Ascending aorta (tissue), 2 donors: ENCODE measurements around the gene GNA15. TPM values are rescaled to one million over a fixed set of nuclear protein-coding genes. Genes with fewer than 3 reads are reported as not detected.
"Not testable (repeated sequence)": the region's sequence is repeated elsewhere in the genome, so short reads cannot be mapped to it uniquely, and the experiment has no call there.

Experiments
- DNase-seq, 2 donors: peaks; one replicate each; pipeline ENCODE4 v3.0.0-alpha.2; 2019; ENCODE audit warnings: low spot score in 2 of 2
- H3K27ac ChIP-seq, 2 donors: fragments of 200-600 bp; sonication (generic); one replicate each; pipeline ENCODE4 v1.5.1; 2016 to 2017; ENCODE audit warnings: mild to moderate bottlenecking in 1 of 2
- H3K27me3 ChIP-seq: fragments of 200-600 bp; sonication (generic); one replicate; pipeline ENCODE4 v1.5.1; 2017
- H3K36me3 ChIP-seq, 2 donors: fragments of 200-600 bp; sonication (generic); one replicate each; pipeline ENCODE4 v1.5.1; 2016
- H3K4me1 ChIP-seq, 2 donors: fragments of 200-600 bp; sonication (generic); one replicate each; pipeline ENCODE4 v1.5.1; 2016 to 2017; ENCODE audit warnings: mild to moderate bottlenecking in 1 of 2
- H3K4me3 ChIP-seq, 2 donors: fragments of 200-600 bp; sonication (generic); one replicate each; pipeline ENCODE4 v1.5.1; 2016 to 2017; ENCODE audit warnings: mild to moderate bottlenecking in 1 of 2
- H3K9me3 ChIP-seq, 2 donors: fragments of 200-600 bp; sonication (generic); one replicate each; pipeline ENCODE4 v1.5.1; 2016
- CTCF ChIP-seq, 3 experiments: fragments of 200-600 bp in 2 of 3; fragments of 450-650 bp in 1 of 3; sonication (generic) in 2 of 3; IDR thresholded peaks; one replicate each; pipeline ENCODE4 v1.5.1; 2016 to 2019; ENCODE audit warnings: antibody characterized with exemption in 3 of 3, mild to moderate bottlenecking in 1 of 3, moderate library complexity in 1 of 3
- intact Hi-C: fragments of 100-400 bp; cut with DNase I; formaldehyde crosslinking; loops from one replicate; pipeline ENCODE4 v1.15.1; 2023
- total RNA-seq: library from RNA; depleted of rRNA; stranded (reverse); fragments of >200 nt; gene quantifications from one replicate; pipeline ENCODE4 v1.1.0, GENCODE V29; 2016

GNA15 gene
- total RNA-seq, 1 donor from 2014 or later, result 7.1 TPM

- intact Hi-C loops, result loop anchor here (2.0 to 5.0 kb wide), 4 partner anchors 34 to 274 kb away; no protein-coding TSS in a partner anchor
- H3K4me1 ChIP-seq, result no peaks in the 10 kb centered on the region
- no peak overlapping the region for H3K27ac ChIP-seq
- TF ChIP-seq CTCF (IDR thresholded peaks at IDR 0.05), result no peak
- no peaks in the 10 kb centered on the region for H3K9me3 ChIP-seq
- H3K4me3 ChIP-seq, result no peak overlapping the region
- no peak for DNase-seq
- H3K36me3 ChIP-seq, result no peaks in the 10 kb centered on the region
- no peaks in the 10 kb centered on the region for H3K27me3 ChIP-seq
Measured at GRCh38 chr19:3162418-3163229, 26.8 kb downstream of the GNA15 start.

GRCh38 chr19:3163230-3163886, 27.5 kb downstream of the GNA15 start:
- Histone ChIP-seq H3K27ac (no peak overlapping the region), H3K4me1 (no peaks in the 10 kb centered on the region), H3K27me3 (no peaks in the 10 kb centered on the region), H3K9me3 (no peaks in the 10 kb centered on the region), H3K36me3 (no peaks in the 10 kb centered on the region), H3K4me3 (no peak overlapping the region)
- peak; percentile 84 to 97 (median 90) for TF ChIP-seq CTCF (IDR thresholded peaks at IDR 0.05)
- DNase-seq, result no peak
- intact Hi-C loops, result loop anchor here (2.0 to 5.0 kb wide), 4 partner anchors 35 to 275 kb away; no protein-coding TSS in a partner anchor

GRCh38 chr19:3163943-3164342, 28.1 kb downstream of the GNA15 start:
- TF ChIP-seq CTCF (IDR thresholded peaks at IDR 0.05), result no peak
- no peaks in the 10 kb centered on the region for H3K4me1 ChIP-seq
- intact Hi-C loops, result loop anchor here (2.0 to 5.0 kb wide), 4 partner anchors 35 to 275 kb away; no protein-coding TSS in a partner anchor
- H3K4me3 ChIP-seq, result no peak overlapping the region
- H3K27me3 ChIP-seq, result no peaks in the 10 kb centered on the region
- no peaks in the 10 kb centered on the region for H3K36me3 ChIP-seq
- no peaks in the 10 kb centered on the region for H3K9me3 ChIP-seq
- H3K27ac ChIP-seq, result no peak overlapping the region
- no peak for DNase-seq

- no peaks in the 10 kb centered on the region for H3K27me3 ChIP-seq
- no peaks in the 10 kb centered on the region for H3K9me3 ChIP-seq
- H3K27ac ChIP-seq, result no peak overlapping the region
- no peak for TF ChIP-seq CTCF (IDR thresholded peaks at IDR 0.05)
- H3K4me1 ChIP-seq, result no peaks in the 10 kb centered on the region
- intact Hi-C loops, result no loop called here
- DNase-seq, result no peak
- no peaks in the 10 kb centered on the region for H3K36me3 ChIP-seq
- H3K4me3 ChIP-seq, result no peak overlapping the region
Measured at GRCh38 chr19:3167533-3168272, 31.9 kb downstream of the GNA15 start.

GRCh38 chr19:3171894-3172672, 36.2 kb downstream of the GNA15 start:
- DNase-seq, result no peak
- H3K4me3 ChIP-seq, result no peak overlapping the region
- TF ChIP-seq CTCF (IDR thresholded peaks at IDR 0.05), result no peak
- H3K27me3 ChIP-seq, result no peaks in the 10 kb centered on the region
- intact Hi-C loops, result no loop called here
- no peaks in the 10 kb centered on the region for H3K9me3 ChIP-seq
- H3K4me1 ChIP-seq, result no peaks in the 10 kb centered on the region
- H3K27ac ChIP-seq, result no peak overlapping the region
- no peaks in the 10 kb centered on the region for H3K36me3 ChIP-seq

GRCh38 chr19:3172673-3173000, 36.8 kb downstream of the GNA15 start:
- DNase-seq, H3K4me3 ChIP-seq, H3K4me1 ChIP-seq, H3K9me3 ChIP-seq, H3K36me3 ChIP-seq, H3K27ac ChIP-seq, intact Hi-C loops, H3K27me3 ChIP-seq: not testable (repeated sequence)
